Caco-2 (cell line): ENCODE results near the gene SDF2L1. TPM values are rescaled to one million over a fixed set of nuclear protein-coding genes. Genes with fewer than 3 reads are reported as not detected.

Source experiments
- BruUV-seq: library from RNA; stranded (reverse); fragments of 400-500 nt; replicated peaks from 2 replicates; lab custom pipeline; 2021; lab: Mats Ljungman, UMichigan
- CTCF ChIA-PET: fragments of 300-600 bp; sonication (Branson Sonifier 250); formaldehyde crosslinking; loops from one replicate; lab custom pipeline; 2022; ENCODE audit warnings: antibody characterized with exemption; lab: Charles Lee
- POLR2A ChIA-PET: fragments of 300-600 bp; sonication (Branson Sonifier 250); formaldehyde crosslinking; loops from one replicate; lab custom pipeline; 2022; ENCODE audit warnings: antibody characterized with exemption; lab: Charles Lee
- DNase-seq, 2 experiments: peaks; one replicate each; pipeline versions ENCODE4 v3.0.0 to v3.0.0-alpha.2; 2020 to 2022
- H3K27me3 ChIP-seq: replicated peaks from 2 replicates; pipeline ENCODE4 v1.6.0; 2011; ENCODE audit warnings: low read length; ENCODE audit not compliant: control insufficient read depth, insufficient read depth
- H3K36me3 ChIP-seq: 2 replicates; pipeline ENCODE4 v1.5.1; 2011; ENCODE audit warnings: low read length; ENCODE audit not compliant: control insufficient read depth, insufficient read depth
- H3K4me1 ChIP-seq: fragments of 250-450 bp; sonication (Bioruptor Pico); 2 replicates; pipeline ENCODE4 v1.5.1; 2020; ENCODE audit warnings: mild to moderate bottlenecking
- H3K4me3 ChIP-seq: 2 replicates; pipeline ENCODE4 v1.5.1; 2011; ENCODE audit warnings: low read depth, mild to moderate bottlenecking, control low read depth, low read length
- H3K9me3 ChIP-seq: fragments of 250-450 bp; sonication (Bioruptor Pico); 2 replicates; pipeline ENCODE4 v1.5.1; 2020; ENCODE audit warnings: mild to moderate bottlenecking, moderate library complexity
- H3K27ac Mint-ChIP-seq: one replicate; pipeline ENCODE4 v1.8.0; 2022; ENCODE audit warnings: mixed read lengths; ENCODE audit not compliant: unreplicated experiment
- H3K27me3 Mint-ChIP-seq: one replicate; pipeline ENCODE4 v1.8.0; 2022; ENCODE audit warnings: mixed read lengths; ENCODE audit not compliant: insufficient read depth, unreplicated experiment
- H3K36me3 Mint-ChIP-seq: one replicate; pipeline ENCODE4 v1.8.0; 2022; ENCODE audit warnings: mild to moderate bottlenecking, mixed read lengths; ENCODE audit not compliant: insufficient read depth, unreplicated experiment
- H3K4me1 Mint-ChIP-seq: one replicate; pipeline ENCODE4 v1.8.0; 2022; ENCODE audit warnings: low read depth, mixed read lengths; ENCODE audit not compliant: unreplicated experiment
- H3K4me3 Mint-ChIP-seq: one replicate; pipeline ENCODE4 v1.8.0; 2022; ENCODE audit warnings: mild to moderate bottlenecking, moderate library complexity, mixed read lengths; ENCODE audit not compliant: unreplicated experiment
- H3K9me3 Mint-ChIP-seq: one replicate; pipeline ENCODE4 v1.8.0; 2022; ENCODE audit warnings: mixed read lengths; ENCODE audit not compliant: unreplicated experiment
- intact Hi-C: fragments of 100-400 bp; cut with micrococcal nuclease; formaldehyde crosslinking; loops from one replicate; pipeline ENCODE4 v1.10.0; 2022; ENCODE audit not compliant: unreplicated experiment
- total RNA-seq: library from RNA; stranded (reverse); gene quantifications from 2 replicates; pipeline ENCODE4 v1.2.3, GENCODE V29; 2022
- TF ChIP-seq, protein P1 (sequence below), 2 experiments: fragments of 200-600 bp in 1 of 2; IDR thresholded peaks; 1 replicate in 1 of 2; 2 replicates in 1 of 2; pipeline versions ENCODE4 v1.5.1 to v1.8.0; 2011 to 2022; ENCODE audit warnings: antibody characterized with exemption in 1 of 2, control low read depth in 1 of 2, inconsistent platforms in 1 of 2, low read depth in 1 of 2, low read length in 1 of 2, mild to moderate bottlenecking in 1 of 2, moderate library complexity in 1 of 2; ENCODE audit not compliant: insufficient read depth in 1 of 2, severe bottlenecking in 1 of 2, unreplicated experiment in 1 of 2

The SDF2L1 gene
- total RNA-seq, 1 experiment from 2014 or later = 48.5 TPM

DNA sequence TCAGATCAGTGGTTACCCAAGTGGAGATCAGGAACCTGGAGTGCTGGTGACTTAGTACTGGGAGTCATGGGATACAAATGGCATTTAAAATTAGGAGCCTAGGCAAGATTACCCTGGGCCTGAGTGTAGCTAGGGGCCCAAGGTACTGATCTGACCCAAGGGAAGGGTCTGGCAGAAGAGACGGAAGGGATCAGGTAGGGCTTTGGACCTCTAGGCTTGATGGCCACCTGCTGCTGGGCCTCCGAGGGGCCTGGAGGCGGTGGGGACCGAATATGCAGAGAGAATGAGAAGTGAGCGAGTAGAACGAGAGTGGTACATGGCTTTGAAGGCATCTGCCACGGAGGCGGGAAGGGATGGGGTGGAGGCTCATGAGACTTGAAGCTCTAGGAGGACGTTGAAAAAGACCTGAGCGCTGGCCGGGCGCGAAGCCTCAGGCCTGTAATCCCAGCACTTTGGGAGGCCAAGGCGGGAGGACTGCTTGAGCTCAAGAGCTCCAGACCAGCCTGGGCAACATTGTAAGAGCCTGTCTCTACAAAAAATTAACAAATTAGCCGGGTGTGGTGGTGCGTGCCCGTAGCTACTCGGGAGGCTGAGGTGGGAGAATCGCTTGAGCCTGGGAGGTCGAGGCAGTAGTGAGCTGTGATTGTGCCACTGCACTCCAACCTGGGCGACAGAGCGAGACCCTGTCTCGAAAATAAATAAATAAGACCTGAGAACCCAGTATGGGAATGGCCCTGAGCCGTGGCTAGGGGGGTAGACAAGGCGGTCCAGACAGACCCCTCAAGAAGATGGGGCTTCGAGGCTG lies 23.1 kb downstream of the SDF2L1 start:
- peak overlapping the region; percentile 91 for H3K27ac Mint-ChIP-seq

DNA sequence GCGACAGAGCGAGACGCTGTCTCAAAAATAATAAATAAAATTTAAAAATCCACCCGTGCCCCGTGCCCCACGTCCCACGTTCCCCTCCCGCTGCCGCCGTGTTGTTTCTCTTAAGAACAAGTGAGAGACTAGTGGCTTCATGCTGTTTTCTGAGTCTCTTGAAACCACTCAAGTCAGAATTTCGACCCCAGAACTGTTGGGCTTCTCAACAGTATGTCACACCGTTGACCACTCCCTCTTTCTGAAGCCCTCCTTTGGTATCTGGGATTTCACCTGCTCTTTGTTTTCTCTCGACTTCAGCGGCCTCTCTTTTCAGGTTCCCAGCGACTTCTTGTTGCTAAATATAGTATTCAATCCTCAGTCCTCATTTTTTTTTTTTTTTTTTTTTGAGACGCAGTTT lies 24.7 kb downstream of the SDF2L1 start:
- TF ChIP-seq, protein P1, sequence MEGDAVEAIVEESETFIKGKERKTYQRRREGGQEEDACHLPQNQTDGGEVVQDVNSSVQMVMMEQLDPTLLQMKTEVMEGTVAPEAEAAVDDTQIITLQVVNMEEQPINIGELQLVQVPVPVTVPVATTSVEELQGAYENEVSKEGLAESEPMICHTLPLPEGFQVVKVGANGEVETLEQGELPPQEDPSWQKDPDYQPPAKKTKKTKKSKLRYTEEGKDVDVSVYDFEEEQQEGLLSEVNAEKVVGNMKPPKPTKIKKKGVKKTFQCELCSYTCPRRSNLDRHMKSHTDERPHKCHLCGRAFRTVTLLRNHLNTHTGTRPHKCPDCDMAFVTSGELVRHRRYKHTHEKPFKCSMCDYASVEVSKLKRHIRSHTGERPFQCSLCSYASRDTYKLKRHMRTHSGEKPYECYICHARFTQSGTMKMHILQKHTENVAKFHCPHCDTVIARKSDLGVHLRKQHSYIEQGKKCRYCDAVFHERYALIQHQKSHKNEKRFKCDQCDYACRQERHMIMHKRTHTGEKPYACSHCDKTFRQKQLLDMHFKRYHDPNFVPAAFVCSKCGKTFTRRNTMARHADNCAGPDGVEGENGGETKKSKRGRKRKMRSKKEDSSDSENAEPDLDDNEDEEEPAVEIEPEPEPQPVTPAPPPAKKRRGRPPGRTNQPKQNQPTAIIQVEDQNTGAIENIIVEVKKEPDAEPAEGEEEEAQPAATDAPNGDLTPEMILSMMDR (IDR thresholded peaks at IDR 0.05; ENCODE audit: insufficient read depth in 1 of 2, low read depth in 1 of 2, low read length in 1 of 2, severe bottlenecking in 1 of 2, unreplicated experiment in 1 of 2) = no peak
- H3K36me3 ChIP-seq = peaks cover 5% of the 10 kb centered on the region; the same call in 1 of the 2 replicates
- peaks cover 24% of the 10 kb centered on the region for H3K4me1 Mint-ChIP-seq
- no peaks in the 10 kb centered on the region for H3K27me3 Mint-ChIP-seq
- peak overlapping the region; percentile 91 for H3K27ac Mint-ChIP-seq
- H3K27me3 ChIP-seq = no peaks in the 10 kb centered on the region
- no TSS peak for BruUV-seq
- H3K9me3 ChIP-seq = no peaks in the 10 kb centered on the region
- H3K36me3 Mint-ChIP-seq = peaks cover 46% of the 10 kb centered on the region
- ChIA-PET CTCF (no interaction called here), POLR2A (interaction anchor here (0.7 kb wide), 1 partner anchor 20 kb away, joined by 3 read pairs; no protein-coding TSS in a partner anchor)
- no peaks in the 10 kb centered on the region for H3K4me1 ChIP-seq
- no peaks in the 10 kb centered on the region for H3K9me3 Mint-ChIP-seq
- DNase-seq = no peak
- H3K4me3 Mint-ChIP-seq = peak overlapping the region; percentile 89
- peak overlapping the region; percentile 68 for H3K4me3 ChIP-seq
- intact Hi-C loops = no loop called here

More for the DNA sequence above, 23.1 kb downstream of the SDF2L1 start:
- H3K27me3 Mint-ChIP-seq = no peaks in the 10 kb centered on the region
- no TSS peak for BruUV-seq
- H3K4me1 ChIP-seq = no peaks in the 10 kb centered on the region
- DNase-seq = no peak
- POLR2A ChIA-PET = interaction anchor here (1.2 to 1.6 kb wide), 2 partner anchors 13 to 36 kb away, joined by 3 to 4 read pairs; no protein-coding TSS in a partner anchor
- no peaks in the 10 kb centered on the region for H3K27me3 ChIP-seq
- H3K9me3 Mint-ChIP-seq = no peaks in the 10 kb centered on the region
- H3K36me3 ChIP-seq = no peaks in the 10 kb centered on the region
- H3K4me3 ChIP-seq = peak overlapping the region; percentile 68
- H3K4me3 Mint-ChIP-seq = peak overlapping the region; percentile 89
- TF ChIP-seq, protein P1 (IDR thresholded peaks at IDR 0.05; ENCODE audit: insufficient read depth in 1 of 2, low read depth in 1 of 2, low read length in 1 of 2, severe bottlenecking in 1 of 2, unreplicated experiment in 1 of 2) = no peak
- H3K36me3 Mint-ChIP-seq = peaks cover 39% of the 10 kb centered on the region
- peaks cover 24% of the 10 kb centered on the region for H3K4me1 Mint-ChIP-seq
- no peaks in the 10 kb centered on the region for H3K9me3 ChIP-seq
- intact Hi-C loops = no loop called here
- CTCF ChIA-PET = interaction anchor here (0.5 to 1.5 kb wide), 3 partner anchors 19 to 70 kb away, joined by 4 to 7 read pairs (median 7); partner anchors contain the start of gene SDF2L1

DNA sequence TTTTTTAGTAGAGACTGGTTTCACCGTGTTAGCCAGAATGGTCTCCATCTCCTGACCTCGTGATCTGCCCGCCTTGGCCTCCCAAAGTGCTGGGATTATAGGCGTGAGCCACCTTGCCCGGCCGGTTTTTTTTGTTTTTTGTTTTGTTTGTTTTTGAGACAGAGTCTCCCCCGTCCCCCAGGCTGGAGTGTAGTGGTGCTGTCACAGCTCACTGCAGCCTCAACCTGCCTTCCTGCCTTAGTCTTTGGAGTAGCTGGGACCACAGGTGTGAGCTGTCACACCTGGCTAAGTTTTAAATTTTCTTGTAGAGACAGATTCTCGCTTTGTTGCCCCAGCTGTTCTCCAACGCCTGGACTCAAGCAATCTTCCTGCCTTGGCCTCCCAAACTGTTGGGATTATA lies 26.9 kb downstream of the SDF2L1 start:
- H3K4me1 Mint-ChIP-seq = peaks cover 24% of the 10 kb centered on the region
- Histone ChIP-seq H3K4me3 (no peak overlapping the region), H3K4me1 (no peaks in the 10 kb centered on the region), H3K36me3 (peaks cover 5% of the 10 kb centered on the region), H3K9me3 (no peaks in the 10 kb centered on the region), H3K27me3 (no peaks in the 10 kb centered on the region)
- no TSS peak for BruUV-seq
- ChIA-PET POLR2A (no interaction called here), CTCF (interaction anchor here (0.7 kb wide), 1 partner anchor 27 kb away, joined by 3 read pairs; no protein-coding TSS in a partner anchor)
- no peak overlapping the region for H3K4me3 Mint-ChIP-seq
- H3K9me3 Mint-ChIP-seq = no peaks in the 10 kb centered on the region
- intact Hi-C loops = no loop called here
- DNase-seq = no peak
- TF ChIP-seq, protein P1 (IDR thresholded peaks at IDR 0.05; ENCODE audit: insufficient read depth in 1 of 2, low read depth in 1 of 2, low read length in 1 of 2, severe bottlenecking in 1 of 2, unreplicated experiment in 1 of 2) = no peak
- H3K36me3 Mint-ChIP-seq = peaks cover 50% of the 10 kb centered on the region
- H3K27me3 Mint-ChIP-seq = no peaks in the 10 kb centered on the region
- H3K27ac Mint-ChIP-seq = no peak overlapping the region
